GM12878 (cell line): ENCODE data around the gene MYO1D. TPM values are rescaled to one million over a fixed set of nuclear protein-coding genes. Genes with fewer than 3 reads are reported as not detected.

Source experiments
- ATAC-seq: fragments of 200-7000 bp; cut with Tn5 transposase; 3 replicates; pipeline ENCODE4 v1.9.1; 2020; ENCODE audit warnings: mild to moderate bottlenecking, moderate library complexity
- BruUV-seq: library from RNA; stranded (reverse); fragments of 400-500 nt; replicated peaks from 2 replicates; lab custom pipeline; 2021; lab: Mats Ljungman, UMichigan
- CTCF ChIA-PET: fragments of 300-600 bp; sonication (Branson Sonifier 250); formaldehyde crosslinking; extraction: SDS; loops from one replicate; lab custom pipeline; 2021; ENCODE audit warnings: inconsistent platforms; lab: Yijun Ruan, JAX
- POLR2A ChIA-PET: fragments of 350-600 bp; formaldehyde crosslinking; extraction: SDS; loops from one replicate; lab custom pipeline; 2021; ENCODE audit warnings: inconsistent platforms; lab: Charles Lee
- RAD21 ChIA-PET: fragments of 300-600 bp; sonication (Branson Sonifier 250); formaldehyde crosslinking; loops from one replicate; lab custom pipeline; 2023; ENCODE audit warnings: antibody characterized with exemption; ENCODE audit not compliant: unreplicated experiment; lab: Charles Lee
- SMC1A ChIA-PET: fragments of 300-600 bp; sonication (Branson Sonifier 250); formaldehyde crosslinking; loops from one replicate; lab custom pipeline; 2023; ENCODE audit not compliant: unreplicated experiment, uncharacterized antibody; lab: Charles Lee
- DNase-seq: peaks from one replicate; pipeline ENCODE4 v3.0.0-alpha.2; 2011; ENCODE audit warnings: low read depth, low spot score
- FAIRE-seq: peaks from 3 replicates; lab custom pipeline; 2011; peaks lifted over from hg19 to GRCh38; lab: Jason Lieb, UNC
- H2AFZ ChIP-seq: 2 replicates; pipeline ENCODE4 v1.6.0; 2011; ENCODE audit warnings: low read depth, low read length, control low read depth; ENCODE audit not compliant: control insufficient read depth
- H3K27ac ChIP-seq: 2 replicates; pipeline ENCODE4 v1.5.1; 2011; ENCODE audit warnings: control low read depth; ENCODE audit not compliant: control insufficient read depth, insufficient read depth
- H3K27me3 ChIP-seq, 2 experiments: replicated peaks in 1 of 2; 2 replicates each; pipeline versions ENCODE4 v1.6.0 to v1.6.1; 2011; ENCODE audit warnings: low read length in 1 of 2; ENCODE audit not compliant: control insufficient read depth in 2 of 2, insufficient read depth in 2 of 2
- H3K36me3 ChIP-seq, 2 experiments: 2 replicates each; pipeline ENCODE4 v1.5.1; 2011; ENCODE audit warnings: low read length in 1 of 2; ENCODE audit not compliant: control insufficient read depth in 2 of 2, insufficient read depth in 2 of 2
- H3K4me1 ChIP-seq: 2 replicates; pipeline ENCODE4 v1.6.1; 2011; ENCODE audit warnings: mild to moderate bottlenecking, low read length, moderate library complexity, mixed read lengths; ENCODE audit not compliant: control insufficient read depth, insufficient read depth
- H3K4me2 ChIP-seq: 2 replicates; pipeline ENCODE4 v1.6.0; 2011; ENCODE audit warnings: control low read depth; ENCODE audit not compliant: control insufficient read depth, insufficient read depth
- H3K4me3 ChIP-seq: fragments of 200-600 bp; sonication (generic); 2 replicates; pipeline ENCODE4 v1.5.1; 2016
- H3K79me2 ChIP-seq: 2 replicates; pipeline ENCODE4 v1.6.0; 2011; ENCODE audit warnings: low read length; ENCODE audit not compliant: control insufficient read depth, insufficient read depth
- H3K9ac ChIP-seq: 2 replicates; pipeline ENCODE4 v1.8.0; 2011; ENCODE audit warnings: low read length, control low read depth, mixed read lengths; ENCODE audit not compliant: control insufficient read depth, insufficient read depth
- H3K9me3 ChIP-seq: replicated peaks from 3 replicates; pipeline ENCODE4 v1.5.1; 2011; ENCODE audit warnings: mild to moderate bottlenecking, low read length; ENCODE audit not compliant: control insufficient read depth, insufficient read depth
- H4K20me1 ChIP-seq: 2 replicates; pipeline ENCODE4 v1.6.0; 2011; ENCODE audit not compliant: control insufficient read depth, insufficient read depth
- ASH2L ChIP-seq: fragments of 300-600, 200-600 bp; sonication (generic); IDR thresholded peaks from 2 replicates; pipeline ENCODE4 v1.6.1; 2017; ENCODE audit warnings: low read depth, mild to moderate bottlenecking, borderline replicate concordance
- BCLAF1 ChIP-seq: fragments of 450-650 bp; IDR thresholded peaks from 2 replicates; pipeline ENCODE4 v1.6.1; 2017; ENCODE audit warnings: antibody characterized with exemption, mild to moderate bottlenecking, moderate library complexity
- BHLHE40 ChIP-seq, 2 experiments: fragments of 450-650 bp in 1 of 2; IDR thresholded peaks; 2 replicates each; pipeline ENCODE4 v1.6.1; 2011 to 2017; ENCODE audit warnings: low read depth in 2 of 2, borderline replicate concordance in 1 of 2, improper control_type of control experiment in 1 of 2, low read length in 1 of 2, mild to moderate bottlenecking in 1 of 2
- BRCA1 ChIP-seq: IDR thresholded peaks from 2 replicates; pipeline ENCODE4 v1.6.1; 2011; ENCODE audit warnings: low read depth, low read length, improper control_type of control experiment
- HDAC6 ChIP-seq: fragments of 200-600 bp; sonication (generic); IDR thresholded peaks from one replicate; pipeline ENCODE4 v1.8.0; 2017; ENCODE audit warnings: antibody characterized with exemption; ENCODE audit not compliant: unreplicated experiment
- IKZF2 ChIP-seq, 2 experiments: fragments of 450-650 bp; IDR thresholded peaks; 2 replicates each; pipeline ENCODE4 v1.6.1; 2017; ENCODE audit warnings: mild to moderate bottlenecking in 2 of 2, moderate library complexity in 2 of 2
- JUND ChIP-seq: IDR thresholded peaks from 2 replicates; pipeline ENCODE4 v1.6.1; 2012; ENCODE audit warnings: low read depth, mild to moderate bottlenecking, low read length, improper control_type of control experiment, moderate library complexity
- MEF2B ChIP-seq: fragments of 450-650 bp; IDR thresholded peaks from 2 replicates; pipeline ENCODE4 v1.6.1; 2018; ENCODE audit warnings: mild to moderate bottlenecking, moderate library complexity; ENCODE audit not compliant: partially characterized antibody, poor library complexity, severe bottlenecking
- NR2C2 ChIP-seq: IDR thresholded peaks from 2 replicates; pipeline ENCODE4 v1.6.1; 2011; ENCODE audit warnings: borderline replicate concordance, low read depth; ENCODE audit not compliant: control insufficient read depth, insufficient read length
- PAX8 ChIP-seq: fragments of 450-650 bp; IDR thresholded peaks from 2 replicates; pipeline ENCODE4 v1.6.1; 2017; ENCODE audit warnings: mild to moderate bottlenecking, moderate library complexity
- RBBP5 ChIP-seq: fragments of 200-600 bp; sonication (generic); conservative IDR thresholded peaks from 2 replicates; pipeline ENCODE4 v1.6.1; 2016
- RELA ChIP-seq: fragments of 450-650 bp; IDR thresholded peaks from 2 replicates; pipeline ENCODE4 v1.8.0; 2014; ENCODE audit warnings: borderline replicate concordance; ENCODE audit not compliant: partially characterized antibody
- SMC3 ChIP-seq: IDR thresholded peaks from 2 replicates; pipeline ENCODE4 v1.6.1; 2011; ENCODE audit warnings: low read length, improper control_type of control experiment, borderline replicate concordance
- SUZ12 ChIP-seq: fragments of 200-600 bp; sonication (generic); IDR thresholded peaks from one replicate; pipeline ENCODE4 v1.6.1; 2018; ENCODE audit warnings: antibody characterized with exemption, mild to moderate bottlenecking; ENCODE audit not compliant: unreplicated experiment
- ZBTB11 ChIP-seq: fragments of 450-650 bp; formaldehyde crosslinking; IDR thresholded peaks from 2 replicates; pipeline ENCODE4 v1.5.0; 2022; ENCODE audit warnings: mild to moderate bottlenecking, missing genetic modification characterization
- WGBS: methylation state at CpG from one replicate; pipeline ENCODE4 v1.1.6; 2016; ENCODE audit warnings: low lambda C conversion rate; ENCODE audit not compliant: insufficient replicate concordance, insufficient coverage; ENCODE audit errors: missing lambda C conversion rate; 5-methylcytosine and 5-hydroxymethylcytosine counted together
- in situ Hi-C: fragments of 300-500 bp; cut with MboI; formaldehyde crosslinking; loops from 9 replicates; pipeline ENCODE4 v1.14.3; 2018; ENCODE audit warnings: mixed read lengths
- intact Hi-C: fragments of 100-400 bp; cut with micrococcal nuclease; formaldehyde crosslinking; loops from one replicate; pipeline ENCODE4 v1.14.2; 2022; ENCODE audit not compliant: unreplicated experiment
- polyA plus RNA-seq, 11 experiments: library from polyadenylated mRNA; depleted of rRNA in 4 of 11; unstranded in 6 of 11; stranded (reverse) in 5 of 11; fragments of >200 nt; fragmentation: Nextera tagmentation in 4 of 11; fragmentation: Illumina TruSeq in 1 of 11; extraction: Ambion mirVana in 4 of 11; extraction: Trizol in 1 of 11; gene quantifications; 1 replicate in 1 of 11; 2 replicates in 10 of 11; pipeline versions ENCODE4 v1.2.1 to v1.2.3, GENCODE V29; 2011 to 2016; ENCODE audit warnings: inconsistent platforms in 2 of 11, missing spikeins in 2 of 11, low read depth in 1 of 11
- total RNA-seq, 4 experiments: library from RNA; depleted of rRNA in 3 of 4; stranded (reverse); fragments of >200 nt in 3 of 4; fragmentation: Illumina TruSeq in 1 of 4; extraction: Trizol in 1 of 4; gene quantifications; 2 replicates each; pipeline versions ENCODE4 v1.2.1 to v1.2.3, GENCODE V29; 2013 to 2021

Gene MYO1D
- total and polyA plus RNA-seq, 10 of the 15 experiments (the other 5 are each of a cell fraction or from before 2014, with no cell fraction given), result 1.8 to 37.7 (median 25.4) TPM

- no peak for TF ChIP-seq BCLAF1
Observed at GRCh38 chr17:32541640-32542039, 335.3 kb downstream of the MYO1D start (continued).

- H3K36me3 ChIP-seq, result no peaks in the 10 kb centered on the region
- H3K4me1 ChIP-seq, result no peaks in the 10 kb centered on the region
- no peak overlapping the region for H3K4me3 ChIP-seq
- 68% methylated on average over 8 of the region's 8 CpGs for WGBS
- H3K27ac ChIP-seq, result no peak overlapping the region
- ATAC-seq (no peak), FAIRE-seq (no peak), DNase-seq (no peak)
- in situ Hi-C loops (no loop called here), intact Hi-C loops (no loop called here)
- no peak overlapping the region for H3K9ac ChIP-seq
- no peaks in the 10 kb centered on the region for H3K79me2 ChIP-seq
- no peak overlapping the region for H3K4me2 ChIP-seq
- ChIA-PET SMC1A (interaction anchor here (1.0 to 1.5 kb wide), 8 partner anchors 9 to 122 kb away, joined by 3 to 7 read pairs (median 4); no protein-coding TSS in a partner anchor), POLR2A (interaction anchor here (0.9 kb wide), 1 partner anchor 9 kb away, joined by 5 read pairs; no protein-coding TSS in a partner anchor), CTCF (interaction anchor here (1.2 kb wide), 3 partner anchors 11 to 93 kb away, joined by 3 read pairs; partner anchors contain the start of gene PSMD11), RAD21 (interaction anchor here (0.6 to 1.3 kb wide), 3 partner anchors 9 to 64 kb away, joined by 3 to 4 read pairs (median 3); no protein-coding TSS in a partner anchor)
- BruUV-seq, result no TSS peak
- H4K20me1 ChIP-seq, result no peaks in the 10 kb centered on the region
- no peaks in the 10 kb centered on the region for H3K27me3 ChIP-seq
- no peaks in the 10 kb centered on the region; the same call in 2 of the 3 replicates for H3K9me3 ChIP-seq
- no peak overlapping the region for H2AFZ ChIP-seq
- TF ChIP-seq BRCA1 (no peak), IKZF2 (IDR thresholded peaks at IDR 0.05) (no peak), HDAC6 (no peak), RBBP5 (no peak), SMC3 (no peak), NR2C2 (no peak), MEF2B (no peak), BHLHE40 (IDR thresholded peaks at IDR 0.05; ENCODE audit: borderline replicate concordance in 1 of 2, low read depth in 2 of 2, low read length in 1 of 2) (no peak), PAX8 (no peak), ZBTB11 (no peak), JUND (no peak), RELA (no peak), ASH2L (no peak), SUZ12 (no peak)
Observed at GRCh38 chr17:32536736-32537643, 339.9 kb downstream of the MYO1D start.
